KG1 (cell line): ENCODE data around the gene MRO.
"Not testable (repeated sequence)": the region's sequence is repeated elsewhere in the genome, so short reads cannot be mapped to it uniquely, and the experiment has no call there.

ENCODE experiments used
- DNase-seq: peaks from one replicate; lab custom pipeline; 2025; lab: John Stamatoyannopoulos, UW

Gene MRO

DNA sequence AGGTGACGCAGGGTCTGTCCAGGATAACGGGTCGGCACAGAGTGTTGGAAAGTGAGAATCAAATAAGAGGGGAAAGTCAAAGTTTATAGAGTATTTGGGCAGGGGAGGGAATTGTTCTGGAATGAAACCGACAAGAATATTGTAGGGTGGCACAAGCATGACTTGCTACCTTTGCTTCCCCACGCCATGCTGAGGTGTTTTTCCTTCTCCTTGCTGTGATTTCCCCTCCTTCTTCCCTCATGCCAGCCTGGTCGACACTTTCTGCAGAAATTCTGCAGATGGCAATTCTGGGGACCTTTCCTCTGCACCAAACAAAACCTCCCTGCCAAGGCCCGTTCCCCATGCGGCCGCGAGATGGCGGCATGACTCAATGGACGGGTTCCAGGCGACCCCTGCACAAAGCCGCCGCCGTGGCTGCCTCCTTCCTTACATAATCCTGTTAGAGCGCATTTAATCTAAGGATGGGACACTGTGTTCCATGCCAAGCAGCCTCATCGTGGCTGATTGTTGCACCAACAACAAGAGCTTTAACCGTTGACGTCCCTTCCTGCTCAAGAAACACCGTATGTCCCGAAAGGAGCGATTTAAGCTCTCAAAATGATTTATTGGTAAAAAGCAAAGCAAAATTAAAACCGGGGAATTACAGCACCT is at the start of gene MRO:
MRO (minus strand) TSS at position 289 of the 651 bp plus-strand sequence. CDS start 10,616 bp downstream, outside the sequence.
- peak; percentile 68 for DNase-seq

DNA sequence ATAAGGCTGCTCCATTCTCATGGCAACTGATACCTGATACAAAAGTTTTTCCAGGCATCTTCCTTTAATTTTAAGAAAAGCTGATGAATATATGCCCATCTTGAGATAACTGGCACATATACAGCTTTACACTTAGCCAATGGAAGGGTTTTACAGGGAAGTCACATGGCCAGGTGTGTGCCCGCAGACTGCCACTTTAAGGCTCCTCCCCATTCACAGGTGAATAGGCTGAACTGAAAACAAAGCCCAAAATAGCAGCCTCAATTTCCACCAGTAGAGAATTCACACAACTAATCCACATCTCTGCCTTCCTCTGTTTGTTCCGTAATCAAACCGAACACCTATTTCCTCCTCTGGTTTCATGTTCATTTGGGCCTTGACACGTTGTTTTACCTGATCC is 49.3 kb upstream of the MRO start:
- no peak for DNase-seq

DNA sequence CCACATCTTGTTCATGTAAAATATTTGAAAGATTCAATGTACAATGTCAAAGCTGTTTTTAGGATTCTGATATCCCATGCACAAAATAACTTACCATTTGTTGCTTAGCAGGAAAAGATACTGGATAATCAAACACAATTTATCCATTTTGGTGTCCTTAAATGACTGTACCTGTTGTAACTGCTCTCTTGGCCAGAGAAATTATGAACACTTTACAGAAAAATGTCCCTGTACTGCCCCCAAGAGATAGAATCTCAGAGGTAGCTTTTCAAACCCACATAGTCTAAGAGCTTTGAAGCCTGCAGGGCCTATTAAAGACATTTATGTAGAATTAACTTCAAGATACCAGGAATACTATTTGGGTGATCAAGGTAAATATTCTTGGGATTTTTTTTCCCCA is 46.9 kb upstream of the MRO start:
- no peak for DNase-seq

DNA sequence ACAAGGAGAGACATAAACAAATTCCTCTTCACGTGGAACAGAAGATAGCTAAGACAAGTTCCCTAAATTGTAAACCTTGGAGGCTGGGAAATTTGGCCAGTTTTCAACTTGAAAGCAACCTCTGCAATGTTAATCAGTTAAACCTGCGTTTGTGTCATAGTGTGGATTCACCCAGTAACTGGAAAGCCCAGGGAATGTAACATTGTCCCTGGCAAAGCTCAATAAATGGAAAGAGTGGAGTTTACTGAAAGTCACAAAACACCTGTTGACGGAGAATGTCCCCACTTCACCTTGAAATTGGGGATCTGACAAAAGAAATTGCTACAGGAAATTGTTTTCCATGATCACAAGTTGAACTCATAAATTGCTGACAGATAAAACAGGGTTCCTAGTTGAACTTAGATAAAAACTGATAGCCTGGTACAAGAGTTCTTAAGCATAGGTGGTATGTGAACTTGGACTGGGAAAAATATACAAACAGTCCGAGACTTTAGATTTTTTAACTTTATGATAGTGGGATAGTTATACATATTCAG is 44.1 kb upstream of the MRO start:
- DNase-seq: no peak

DNA sequence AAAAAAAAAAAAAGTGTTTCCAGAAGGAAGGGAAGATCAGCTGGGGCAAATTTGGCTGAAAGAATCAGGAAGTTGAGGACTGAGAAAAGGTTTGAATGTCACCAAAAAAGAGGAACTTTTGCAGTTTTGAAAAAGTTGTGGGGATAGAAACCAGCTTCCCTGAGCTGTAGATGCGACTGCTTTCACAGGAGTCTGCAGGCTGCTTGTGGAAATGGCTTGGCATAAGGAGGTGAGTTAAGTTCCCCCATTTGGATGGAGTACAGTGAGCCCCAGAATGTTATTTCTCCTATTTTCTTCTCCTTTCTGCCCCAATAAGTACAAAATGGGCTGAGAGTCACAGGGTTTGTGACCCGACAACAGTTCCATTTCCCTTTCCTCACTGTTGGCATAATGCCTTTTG is 42.6 kb upstream of the MRO start:
- no peak for DNase-seq

DNA sequence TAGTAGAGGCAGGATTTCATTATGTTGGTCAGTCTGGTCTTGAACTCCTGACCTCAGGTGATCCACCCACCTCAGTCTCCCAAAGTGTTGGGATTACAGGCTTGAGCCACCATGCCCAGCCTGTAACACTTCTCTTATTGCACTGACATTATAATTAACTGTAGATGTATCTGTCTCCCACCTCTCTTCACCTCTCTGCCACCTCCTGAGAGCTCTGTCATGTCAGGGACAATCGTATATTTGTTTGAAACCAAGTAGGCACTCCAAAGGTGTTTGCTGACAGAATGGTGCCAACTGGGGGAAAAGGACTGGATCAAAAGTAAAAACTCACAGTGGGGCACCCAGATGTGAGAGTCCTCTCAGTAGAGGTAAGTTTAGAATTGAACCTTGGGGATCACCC is 41.8 kb upstream of the MRO start:
- DNase-seq: no peak

DNA sequence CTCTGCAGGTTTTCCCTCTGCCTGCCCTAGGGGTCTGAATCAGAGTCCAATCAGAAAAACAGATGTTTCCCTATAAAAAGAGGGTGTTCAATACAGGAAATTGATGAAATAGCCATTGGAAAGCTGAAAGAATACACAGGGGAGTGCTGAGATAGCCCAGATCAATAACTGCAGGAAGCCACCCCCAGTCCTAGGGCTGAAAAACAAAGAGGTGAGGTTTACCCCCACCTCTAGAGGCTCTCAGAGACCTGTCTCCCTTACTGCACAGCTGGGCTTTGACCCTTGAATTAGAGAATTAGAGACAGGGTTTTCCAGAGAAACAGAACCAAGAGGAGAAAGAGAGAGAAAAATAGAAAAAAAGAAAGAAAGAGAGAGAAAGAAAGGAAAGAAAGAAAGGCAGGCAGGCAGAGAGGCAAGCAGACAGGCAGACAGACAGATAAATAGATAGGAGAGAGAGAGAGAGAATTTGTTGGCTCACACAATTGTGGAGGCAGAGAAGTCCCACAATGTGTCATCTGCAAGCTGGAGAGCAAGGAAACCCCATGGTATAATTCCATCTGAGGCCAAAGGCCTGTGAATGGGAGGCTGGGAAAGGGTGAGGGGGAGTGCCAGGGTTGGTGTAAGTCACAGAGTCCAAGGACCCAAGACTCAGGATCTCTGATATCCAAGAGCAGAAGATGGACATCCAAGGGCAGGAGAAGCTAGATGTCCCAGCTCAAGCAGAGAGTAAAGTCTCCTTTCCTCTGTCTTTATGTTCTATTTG is 40.2 kb upstream of the MRO start:
- no peak for DNase-seq

DNA sequence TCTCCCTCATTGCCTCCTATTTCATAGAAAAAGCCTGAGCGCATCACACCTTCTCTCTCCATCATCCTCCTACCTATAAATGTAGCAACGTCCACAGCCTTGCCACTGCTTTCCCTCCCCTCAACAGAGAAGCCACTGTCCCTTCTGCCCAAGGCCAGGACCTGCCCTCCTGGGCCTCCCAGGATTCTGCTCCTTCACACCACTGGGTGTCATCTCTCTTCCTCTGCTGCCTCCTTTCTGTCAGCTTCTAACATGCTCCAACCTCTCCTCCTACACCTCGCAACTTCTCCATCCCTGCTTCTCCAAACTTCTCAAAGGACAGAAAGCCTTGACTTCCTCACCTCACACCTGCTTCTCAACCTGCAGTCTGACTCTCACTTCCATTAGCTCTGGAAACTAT is 37.9 kb upstream of the MRO start:
- no peak for DNase-seq

DNA sequence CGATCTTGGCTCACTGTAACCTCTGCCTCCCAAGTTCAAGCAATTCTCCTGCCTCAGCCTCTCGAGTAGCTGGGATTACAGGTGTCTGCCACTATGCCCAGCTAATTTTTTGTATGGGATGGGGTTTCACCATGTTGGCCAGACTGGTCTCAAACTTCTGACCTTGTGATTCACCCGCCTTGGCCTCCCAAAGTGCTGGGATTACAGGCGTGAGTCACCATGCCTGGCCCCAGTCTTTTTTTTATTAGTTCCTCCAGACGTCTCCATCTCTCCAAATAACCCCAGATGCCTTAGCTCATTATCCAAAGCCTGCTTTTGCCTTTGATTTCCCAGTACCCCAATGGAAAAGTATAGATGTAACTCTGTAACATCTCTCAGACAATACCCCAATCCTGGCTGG is 37.4 kb upstream of the MRO start:
- not testable (repeated sequence) for DNase-seq

DNA sequence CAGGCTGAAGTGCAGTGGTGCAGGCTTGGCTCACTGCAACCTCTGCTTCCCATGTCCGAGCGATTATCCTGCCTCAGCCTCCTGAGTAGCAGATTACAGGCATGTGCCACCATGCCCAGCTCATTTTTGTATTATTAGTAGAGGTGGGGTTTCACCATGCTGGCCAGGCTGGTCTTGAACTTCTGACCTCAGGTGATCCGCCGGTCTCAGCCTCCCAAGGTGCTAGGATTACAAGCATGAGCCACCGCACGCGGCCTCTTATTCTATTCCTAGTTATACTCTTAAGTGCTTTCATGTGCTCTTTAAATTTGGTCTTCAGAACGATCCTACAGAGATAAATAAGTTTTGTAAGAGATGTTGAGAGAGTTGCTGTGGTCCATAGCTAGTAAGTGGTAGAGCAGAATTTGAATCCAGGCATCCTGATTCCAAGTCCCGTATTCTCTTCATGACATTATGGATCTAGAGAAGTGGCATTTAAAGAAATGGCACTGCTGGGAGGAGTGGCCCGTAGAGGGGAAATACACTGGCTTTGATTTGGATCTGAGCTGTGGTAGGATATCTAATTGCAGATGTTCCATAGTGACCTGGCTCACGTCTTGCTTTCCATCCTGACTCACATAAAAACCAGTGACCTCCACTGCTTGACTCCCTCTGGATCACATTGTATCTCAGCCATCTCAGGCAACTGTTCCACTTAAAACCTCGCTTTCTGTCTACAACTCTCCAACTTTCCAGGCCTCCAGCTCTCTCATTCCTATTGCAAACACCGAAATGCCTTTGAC is 36.4 kb upstream of the MRO start:
- DNase-seq: no peak

DNA sequence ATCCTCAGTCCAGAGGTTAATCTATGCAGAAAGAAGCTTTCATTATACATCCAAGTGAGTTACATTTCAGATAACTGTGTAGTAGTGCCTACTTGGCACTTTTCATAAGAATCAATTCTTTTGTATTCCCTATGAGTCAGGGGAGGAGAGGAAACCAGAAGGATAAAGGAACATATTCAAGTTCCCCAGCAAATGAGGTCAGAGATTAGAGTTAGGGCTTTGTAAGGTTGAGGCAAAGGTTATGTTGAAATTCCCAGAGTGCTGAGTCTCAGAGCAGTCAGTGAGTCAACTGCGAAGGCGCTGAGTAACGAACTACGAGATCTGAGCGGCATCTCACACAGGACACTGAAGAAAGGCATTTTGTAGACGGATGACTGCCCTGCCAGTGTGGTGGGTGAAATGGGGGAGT is 34.1 kb upstream of the MRO start:
- DNase-seq: no peak

DNA sequence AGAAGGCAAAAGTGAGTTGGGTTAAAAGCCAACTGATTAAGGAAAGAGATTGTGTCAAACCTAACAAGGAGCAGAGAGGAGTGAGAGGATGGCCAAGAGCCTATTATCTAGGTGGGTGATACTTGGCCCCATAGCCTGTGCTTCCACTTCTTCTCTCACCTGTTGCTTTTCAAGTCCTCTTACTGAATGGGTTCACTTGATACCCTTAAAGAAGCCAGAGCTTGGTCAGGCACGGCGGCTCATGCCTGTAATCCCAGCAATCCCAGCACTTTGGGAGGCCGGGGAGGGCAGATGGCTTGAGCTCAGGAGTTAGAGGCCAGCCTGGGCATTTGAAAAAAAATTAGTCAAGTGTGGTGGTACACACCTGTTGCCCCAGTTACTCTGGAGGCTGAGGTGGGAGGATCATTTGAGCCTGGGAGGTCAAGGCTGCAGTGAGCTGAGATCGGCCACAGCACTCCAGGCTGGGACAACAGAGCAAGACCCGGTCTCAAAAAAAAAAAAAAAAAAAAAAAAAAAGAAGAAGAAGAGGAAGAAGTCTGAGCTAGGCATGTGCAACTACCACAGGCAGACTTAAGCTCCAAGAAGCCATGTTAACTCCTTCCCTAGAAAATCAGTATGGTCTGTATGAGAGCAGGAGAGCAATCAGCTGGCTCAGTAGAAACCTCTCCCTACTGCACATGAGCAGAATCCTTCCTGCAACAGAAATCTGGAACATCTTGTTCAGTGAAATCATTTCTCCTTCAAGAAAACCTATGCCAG is 30.7 kb upstream of the MRO start:
- no peak for DNase-seq

DNA sequence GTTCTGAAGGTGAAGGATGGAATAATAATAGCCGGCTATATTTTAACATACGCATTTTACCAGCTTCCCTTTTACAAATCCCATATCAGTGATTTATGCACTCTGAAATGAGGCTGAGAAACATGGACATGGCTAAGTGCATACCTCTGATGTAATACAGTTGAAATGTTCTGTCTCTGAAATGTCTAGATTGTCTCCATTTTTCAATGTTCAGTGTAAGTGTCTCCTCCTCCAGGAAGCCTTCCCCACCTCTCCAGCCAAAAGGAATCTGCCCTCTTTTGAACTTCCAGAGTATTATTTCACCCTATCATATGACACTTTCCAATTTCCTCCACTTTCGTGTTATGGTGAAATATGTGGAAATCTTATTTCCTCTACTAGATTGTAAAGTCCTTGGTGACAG is 29.6 kb upstream of the MRO start:
- DNase-seq: no peak

DNA sequence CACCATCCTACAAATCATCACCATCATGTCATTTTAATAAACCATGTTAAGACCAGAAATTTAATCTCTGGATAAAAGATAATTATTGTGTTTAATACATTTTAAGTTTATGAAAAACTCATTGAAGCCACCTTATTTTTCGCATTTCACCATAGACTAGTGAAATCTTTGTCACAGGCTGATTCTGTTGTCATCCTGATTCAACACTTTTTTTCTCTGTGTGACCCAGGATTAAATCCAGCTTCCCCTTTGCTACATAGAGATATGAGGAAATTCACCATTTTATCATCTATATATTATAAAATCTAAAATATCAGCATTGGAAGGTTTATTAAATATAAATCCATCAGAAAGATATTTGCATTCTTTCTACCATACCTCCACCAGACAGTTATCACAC is 29.2 kb upstream of the MRO start:
- DNase-seq: no peak

DNA sequence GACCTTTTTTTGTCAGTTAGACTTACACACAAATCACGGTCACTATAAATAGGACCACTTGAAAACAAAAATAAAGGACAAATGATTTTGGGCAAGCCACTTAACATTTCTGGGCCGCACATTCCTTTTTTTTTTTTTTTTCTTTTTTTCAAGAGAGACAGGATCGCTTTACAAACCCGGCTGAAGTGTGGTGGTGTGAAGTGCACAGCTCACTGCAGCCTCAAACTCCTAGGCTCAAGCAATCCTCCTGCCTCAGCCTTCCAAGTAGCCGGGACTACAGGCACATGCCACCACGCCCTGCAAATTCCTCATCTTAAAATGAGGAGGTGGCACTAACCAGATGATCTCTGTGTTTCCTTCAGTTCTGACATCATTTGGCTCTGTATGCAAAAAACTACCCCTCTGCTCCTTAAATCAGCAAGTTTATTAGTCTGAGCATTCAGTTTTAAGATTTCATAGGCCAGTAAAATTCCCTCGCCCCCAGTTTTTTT is 28.3 kb upstream of the MRO start:
- DNase-seq: no peak

DNA sequence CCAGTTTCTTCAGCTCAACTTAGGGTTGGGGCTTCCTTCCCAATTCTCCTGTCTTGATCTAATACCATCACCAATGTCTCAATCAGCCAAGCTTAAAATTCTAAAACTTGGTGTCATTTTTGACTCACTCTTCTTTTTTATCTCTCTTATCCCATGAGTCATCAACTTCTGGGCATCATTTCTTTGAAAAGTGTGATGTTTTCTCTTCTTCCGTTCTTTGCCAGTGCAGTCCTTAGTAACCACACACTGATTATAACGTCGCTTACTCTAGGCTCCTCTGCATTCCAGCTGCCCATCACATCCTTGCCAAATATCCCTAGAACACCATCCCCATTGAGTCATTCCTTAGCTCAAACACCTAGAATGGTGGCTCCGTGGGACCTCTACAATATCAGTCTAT is 27.4 kb upstream of the MRO start:
- no peak for DNase-seq

DNA sequence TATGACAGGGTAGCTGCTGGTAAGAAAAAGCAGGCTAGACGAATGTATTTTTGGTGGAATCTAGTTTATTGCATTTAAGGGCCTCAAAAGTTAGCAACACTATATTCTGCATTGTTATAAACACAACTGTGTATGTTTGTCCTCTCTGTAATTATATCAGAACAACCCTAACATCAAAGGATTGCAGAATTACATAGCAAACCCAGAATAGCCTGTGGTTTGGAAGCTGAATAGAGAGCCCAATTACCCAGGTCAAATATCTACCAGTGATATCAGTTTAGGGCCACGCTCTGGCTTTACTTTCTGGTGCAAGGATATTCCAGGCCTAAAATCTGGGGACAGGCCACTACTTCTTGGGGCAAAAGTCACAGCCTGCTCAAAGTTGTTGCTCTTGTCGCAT is 25.1 kb upstream of the MRO start:
- no peak for DNase-seq

DNA sequence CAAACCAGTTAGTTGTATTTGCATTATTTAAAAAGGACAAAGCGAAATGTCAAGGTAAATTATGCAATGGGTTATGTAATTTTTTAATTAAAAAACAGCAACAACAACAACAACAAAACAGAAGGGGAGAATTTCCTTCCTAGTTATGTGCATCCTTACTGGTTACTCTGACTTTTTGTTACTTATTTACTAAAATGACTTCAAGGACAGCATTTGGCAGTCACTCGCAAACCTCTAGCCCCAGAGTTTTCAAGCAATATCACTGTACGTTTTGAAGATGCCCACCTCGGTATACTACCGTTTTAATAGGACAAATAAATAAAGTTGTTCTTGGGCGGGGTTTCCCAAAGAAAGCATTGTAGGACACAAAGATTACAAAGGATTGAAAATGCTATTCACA is 24.7 kb upstream of the MRO start:
- no peak for DNase-seq

DNA sequence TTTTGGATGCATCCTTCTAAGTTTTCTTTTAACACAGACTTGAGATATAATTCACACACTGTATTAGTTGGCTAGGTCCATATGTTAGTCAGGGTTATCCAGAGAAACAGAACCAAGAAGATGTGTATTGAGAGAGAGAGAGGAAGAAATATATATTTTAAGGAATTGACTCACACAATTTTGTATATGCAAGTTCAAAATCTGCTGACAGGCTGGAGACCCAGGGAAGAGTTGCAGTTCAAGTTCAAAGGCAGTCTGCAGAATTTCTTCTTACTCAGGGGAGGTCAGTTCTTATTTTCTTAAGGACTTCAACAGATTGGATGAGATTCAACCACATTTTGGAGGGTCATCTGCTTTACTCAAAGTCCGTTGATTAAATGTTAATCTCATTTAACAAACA is 23.0 kb upstream of the MRO start:
- DNase-seq: no peak

DNA sequence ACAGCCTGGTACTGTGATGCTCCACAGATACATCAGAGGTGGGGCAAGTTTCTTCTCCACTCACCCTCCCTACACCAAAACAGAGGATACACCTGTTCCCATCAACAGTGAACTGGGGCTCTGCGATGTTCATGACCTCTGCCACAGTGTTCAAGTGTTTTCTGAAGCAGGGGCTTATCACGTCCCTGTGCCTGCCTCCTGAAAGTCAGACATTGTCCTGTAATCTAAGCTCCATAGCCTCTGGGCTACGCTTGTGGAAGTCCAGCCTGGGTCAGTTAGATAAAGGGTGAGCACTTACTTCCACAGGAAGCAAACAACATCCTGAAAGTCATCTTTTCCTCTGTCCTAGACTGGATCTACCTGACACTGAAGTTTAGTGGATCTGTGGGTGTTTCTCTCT is 20.2 kb upstream of the MRO start:
- DNase-seq: no peak

DNA sequence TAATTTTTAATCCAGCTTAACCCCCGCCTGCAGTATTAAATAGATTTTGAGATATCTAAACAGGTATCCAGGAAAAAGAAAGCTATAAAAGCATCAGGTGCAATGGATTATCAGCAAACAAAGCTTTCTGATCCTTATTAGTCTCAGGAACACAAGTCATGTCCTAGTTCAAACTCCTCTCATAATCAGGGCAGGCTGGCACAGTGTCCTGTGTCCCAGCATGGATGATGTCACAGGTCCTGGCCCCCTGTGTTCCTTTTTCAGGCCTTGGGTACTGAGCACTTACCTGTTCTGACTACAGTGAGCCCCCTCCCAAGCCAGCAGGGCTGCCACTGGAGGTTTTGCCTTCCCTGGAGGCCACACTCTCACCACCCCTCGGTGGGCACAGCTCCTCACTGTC is 19.5 kb upstream of the MRO start:
- DNase-seq: no peak

DNA sequence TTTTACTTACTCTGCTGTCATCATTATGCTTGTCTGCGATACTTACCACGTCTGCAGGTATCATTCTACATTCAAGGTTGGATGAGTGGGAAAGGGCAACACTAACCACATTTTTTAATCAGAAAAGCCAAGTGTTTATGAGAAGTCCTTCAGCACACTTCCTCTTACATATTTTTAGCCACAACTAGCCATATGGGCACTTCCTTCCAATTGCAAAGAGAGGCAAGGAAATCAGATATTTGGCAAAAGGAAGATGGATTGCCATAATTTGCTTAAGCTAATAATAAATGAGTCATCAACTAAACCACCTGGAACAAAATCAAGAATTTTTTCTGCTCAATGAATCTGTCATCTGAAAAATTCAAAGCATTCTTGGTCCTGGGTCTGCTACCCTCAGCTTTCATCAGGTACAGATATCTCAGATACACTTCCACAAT is 16.7 kb upstream of the MRO start:
- DNase-seq: no peak
